GM12878 (cell line): ENCODE results near the gene RPS6KA2. TPM values are rescaled to one million over a fixed set of nuclear protein-coding genes. Genes with fewer than 3 reads are reported as not detected.
A peak's percentile ranks its signal among the peaks of the same experiment; 100 is the strongest.

ENCODE experiments used
- BCL11A ChIP-seq: IDR thresholded peaks from 2 replicates; pipeline ENCODE4 v1.6.1; 2011; ENCODE audit warnings: low read depth, low read length
- BMI1 ChIP-seq: fragments of 450-650 bp; IDR thresholded peaks from 2 replicates; pipeline ENCODE4 v1.6.1; 2016; ENCODE audit warnings: mild to moderate bottlenecking, moderate library complexity, borderline replicate concordance
- CBX3 ChIP-seq: fragments of 200-600 bp; sonication (generic); IDR thresholded peaks from 2 replicates; pipeline ENCODE4 v1.6.1; 2016; ENCODE audit warnings: low read depth, borderline replicate concordance
- EZH2 ChIP-seq: IDR thresholded peaks from 2 replicates; pipeline ENCODE4 v1.6.1; 2012; ENCODE audit warnings: low read depth, mild to moderate bottlenecking, control low read depth, inconsistent platforms, low read length, borderline replicate concordance; ENCODE audit not compliant: control insufficient read depth
- FOXK2 ChIP-seq: fragments of 450-650 bp; IDR thresholded peaks from 2 replicates; pipeline ENCODE4 v1.6.1; 2017; ENCODE audit warnings: mild to moderate bottlenecking, moderate library complexity
- HDAC2 ChIP-seq: fragments of 200-600 bp; sonication (generic); IDR thresholded peaks from 2 replicates; pipeline ENCODE4 v1.6.1; 2017
- HDGF ChIP-seq: fragments of 450-650 bp; IDR thresholded peaks from 2 replicates; pipeline ENCODE4 v1.6.1; 2016; ENCODE audit warnings: antibody characterized with exemption
- NBN ChIP-seq: fragments of 450-650 bp; IDR thresholded peaks from 2 replicates; pipeline ENCODE4 v1.6.1; 2016
- SP1 ChIP-seq: IDR thresholded peaks from one replicate; pipeline ENCODE4 v1.6.1; 2011; ENCODE audit warnings: low read depth, low read length
- SREBF2 ChIP-seq: IDR thresholded peaks from 2 replicates; pipeline ENCODE4 v1.6.1; 2012; ENCODE audit warnings: mild to moderate bottlenecking, low read length
- STAT3 ChIP-seq: IDR thresholded peaks from 2 replicates; pipeline ENCODE4 v1.6.1; 2011; ENCODE audit warnings: low read depth, low read length, improper control_type of control experiment
- TCF12 ChIP-seq: IDR thresholded peaks from 2 replicates; pipeline ENCODE4 v1.6.1; 2011; ENCODE audit warnings: low read depth, mild to moderate bottlenecking, low read length
- ZNF274 ChIP-seq: IDR thresholded peaks from one replicate; pipeline ENCODE4 v1.8.0; 2011; ENCODE audit not compliant: insufficient read length, insufficient read depth
- ZNF384 ChIP-seq: IDR thresholded peaks from 2 replicates; pipeline ENCODE4 v1.6.1; 2012; ENCODE audit warnings: low read depth, mild to moderate bottlenecking, low read length, improper control_type of control experiment, borderline replicate concordance
- ZNF687 ChIP-seq: fragments of 450-650 bp; IDR thresholded peaks from 2 replicates; pipeline ENCODE4 v1.6.1; 2017; ENCODE audit warnings: mild to moderate bottlenecking, moderate library complexity
- polyA plus RNA-seq, 11 experiments: library from polyadenylated mRNA; depleted of rRNA in 4 of 11; unstranded in 6 of 11; stranded (reverse) in 5 of 11; fragments of >200 nt; fragmentation: Nextera tagmentation in 4 of 11; fragmentation: Illumina TruSeq in 1 of 11; extraction: Ambion mirVana in 4 of 11; extraction: Trizol in 1 of 11; gene quantifications; 1 replicate in 1 of 11; 2 replicates in 10 of 11; pipeline versions ENCODE4 v1.2.1 to v1.2.3, GENCODE V29; 2011 to 2016; ENCODE audit warnings: inconsistent platforms in 2 of 11, missing spikeins in 2 of 11, low read depth in 1 of 11
- total RNA-seq, 4 experiments: library from RNA; depleted of rRNA in 3 of 4; stranded (reverse); fragments of >200 nt in 3 of 4; fragmentation: Illumina TruSeq in 1 of 4; extraction: Trizol in 1 of 4; gene quantifications; 2 replicates each; pipeline versions ENCODE4 v1.2.1 to v1.2.3, GENCODE V29; 2013 to 2021
- TF ChIP-seq, protein P1 (sequence below): fragments of 450-650 bp; IDR thresholded peaks from 2 replicates; pipeline ENCODE4 v1.6.1; 2017; ENCODE audit warnings: mild to moderate bottlenecking
- TF ChIP-seq, protein P2 (sequence below): IDR thresholded peaks from 2 replicates; pipeline ENCODE4 v1.6.1; 2012; ENCODE audit warnings: improper control_type of control experiment, low read depth, low read length; ENCODE audit not compliant: insufficient replicate concordance

The RPS6KA2 gene
- total and polyA plus RNA-seq, 10 of the 15 experiments (the other 5 are each of a cell fraction or from before 2014, with no cell fraction given): 0.02 to 1.0 (median 0.22) TPM; not detected in 1

- TF ChIP-seq STAT3 (no peak), SP1 (no peak), NBN (no peak; the same call in 1 of the 2 replicates), BMI1 (no peak), SREBF2 (no peak), ZNF384 (no peak), CBX3 (no peak), BCL11A (no peak), HDGF (0 out of 2 replicates have a peak, but pooled peaks have one; percentile 49), HDAC2 (no peak), ZNF687 (no peak), ZNF274 (no peak), EZH2 (no peak), FOXK2 (no peak), TCF12 (peak; percentile 75)
- TF ChIP-seq, protein P1, sequence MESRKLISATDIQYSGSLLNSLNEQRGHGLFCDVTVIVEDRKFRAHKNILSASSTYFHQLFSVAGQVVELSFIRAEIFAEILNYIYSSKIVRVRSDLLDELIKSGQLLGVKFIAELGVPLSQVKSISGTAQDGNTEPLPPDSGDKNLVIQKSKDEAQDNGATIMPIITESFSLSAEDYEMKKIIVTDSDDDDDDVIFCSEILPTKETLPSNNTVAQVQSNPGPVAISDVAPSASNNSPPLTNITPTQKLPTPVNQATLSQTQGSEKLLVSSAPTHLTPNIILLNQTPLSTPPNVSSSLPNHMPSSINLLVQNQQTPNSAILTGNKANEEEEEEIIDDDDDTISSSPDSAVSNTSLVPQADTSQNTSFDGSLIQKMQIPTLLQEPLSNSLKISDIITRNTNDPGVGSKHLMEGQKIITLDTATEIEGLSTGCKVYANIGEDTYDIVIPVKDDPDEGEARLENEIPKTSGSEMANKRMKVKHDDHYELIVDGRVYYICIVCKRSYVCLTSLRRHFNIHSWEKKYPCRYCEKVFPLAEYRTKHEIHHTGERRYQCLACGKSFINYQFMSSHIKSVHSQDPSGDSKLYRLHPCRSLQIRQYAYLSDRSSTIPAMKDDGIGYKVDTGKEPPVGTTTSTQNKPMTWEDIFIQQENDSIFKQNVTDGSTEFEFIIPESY: no peak
- TF ChIP-seq, protein P2, sequence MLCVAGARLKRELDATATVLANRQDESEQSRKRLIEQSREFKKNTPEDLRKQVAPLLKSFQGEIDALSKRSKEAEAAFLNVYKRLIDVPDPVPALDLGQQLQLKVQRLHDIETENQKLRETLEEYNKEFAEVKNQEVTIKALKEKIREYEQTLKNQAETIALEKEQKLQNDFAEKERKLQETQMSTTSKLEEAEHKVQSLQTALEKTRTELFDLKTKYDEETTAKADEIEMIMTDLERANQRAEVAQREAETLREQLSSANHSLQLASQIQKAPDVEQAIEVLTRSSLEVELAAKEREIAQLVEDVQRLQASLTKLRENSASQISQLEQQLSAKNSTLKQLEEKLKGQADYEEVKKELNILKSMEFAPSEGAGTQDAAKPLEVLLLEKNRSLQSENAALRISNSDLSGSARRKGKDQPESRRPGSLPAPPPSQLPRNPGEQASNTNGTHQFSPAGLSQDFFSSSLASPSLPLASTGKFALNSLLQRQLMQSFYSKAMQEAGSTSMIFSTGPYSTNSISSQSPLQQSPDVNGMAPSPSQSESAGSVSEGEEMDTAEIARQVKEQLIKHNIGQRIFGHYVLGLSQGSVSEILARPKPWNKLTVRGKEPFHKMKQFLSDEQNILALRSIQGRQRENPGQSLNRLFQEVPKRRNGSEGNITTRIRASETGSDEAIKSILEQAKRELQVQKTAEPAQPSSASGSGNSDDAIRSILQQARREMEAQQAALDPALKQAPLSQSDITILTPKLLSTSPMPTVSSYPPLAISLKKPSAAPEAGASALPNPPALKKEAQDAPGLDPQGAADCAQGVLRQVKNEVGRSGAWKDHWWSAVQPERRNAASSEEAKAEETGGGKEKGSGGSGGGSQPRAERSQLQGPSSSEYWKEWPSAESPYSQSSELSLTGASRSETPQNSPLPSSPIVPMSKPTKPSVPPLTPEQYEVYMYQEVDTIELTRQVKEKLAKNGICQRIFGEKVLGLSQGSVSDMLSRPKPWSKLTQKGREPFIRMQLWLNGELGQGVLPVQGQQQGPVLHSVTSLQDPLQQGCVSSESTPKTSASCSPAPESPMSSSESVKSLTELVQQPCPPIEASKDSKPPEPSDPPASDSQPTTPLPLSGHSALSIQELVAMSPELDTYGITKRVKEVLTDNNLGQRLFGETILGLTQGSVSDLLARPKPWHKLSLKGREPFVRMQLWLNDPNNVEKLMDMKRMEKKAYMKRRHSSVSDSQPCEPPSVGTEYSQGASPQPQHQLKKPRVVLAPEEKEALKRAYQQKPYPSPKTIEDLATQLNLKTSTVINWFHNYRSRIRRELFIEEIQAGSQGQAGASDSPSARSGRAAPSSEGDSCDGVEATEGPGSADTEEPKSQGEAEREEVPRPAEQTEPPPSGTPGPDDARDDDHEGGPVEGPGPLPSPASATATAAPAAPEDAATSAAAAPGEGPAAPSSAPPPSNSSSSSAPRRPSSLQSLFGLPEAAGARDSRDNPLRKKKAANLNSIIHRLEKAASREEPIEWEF: no peak
Observed at GRCh38 chr6:166381733-166382499, 245.1 kb downstream of the RPS6KA2 start (continued).
